G401 (cell line): ENCODE results near the gene S100A3. TPM values are rescaled to one million over a fixed set of nuclear protein-coding genes. Genes with fewer than 3 reads are reported as not detected.
"Not testable (repeated sequence)": the region's sequence is repeated elsewhere in the genome, so short reads cannot be mapped to it uniquely, and the experiment has no call there.

Experiments used
- DNase-seq: peaks from one replicate; pipeline ENCODE4 v3.0.0-alpha.2; 2015; ENCODE audit warnings: low spot score
- in situ Hi-C: cut with HindIII; loops from 2 replicates; pipeline ENCODE4 v1.10.0; 2016; ENCODE audit warnings: low sequenced_read_pairs, mixed read lengths
- total RNA-seq: library from RNA; depleted of rRNA; stranded (reverse); fragments of >200 nt; shearing (Covaris generic); gene quantifications from 2 replicates; pipeline ENCODE4 v1.2.3, GENCODE V29; 2014

The S100A3 gene
- total RNA-seq, 1 experiment from 2014 or later = 0.37 TPM

DNA sequence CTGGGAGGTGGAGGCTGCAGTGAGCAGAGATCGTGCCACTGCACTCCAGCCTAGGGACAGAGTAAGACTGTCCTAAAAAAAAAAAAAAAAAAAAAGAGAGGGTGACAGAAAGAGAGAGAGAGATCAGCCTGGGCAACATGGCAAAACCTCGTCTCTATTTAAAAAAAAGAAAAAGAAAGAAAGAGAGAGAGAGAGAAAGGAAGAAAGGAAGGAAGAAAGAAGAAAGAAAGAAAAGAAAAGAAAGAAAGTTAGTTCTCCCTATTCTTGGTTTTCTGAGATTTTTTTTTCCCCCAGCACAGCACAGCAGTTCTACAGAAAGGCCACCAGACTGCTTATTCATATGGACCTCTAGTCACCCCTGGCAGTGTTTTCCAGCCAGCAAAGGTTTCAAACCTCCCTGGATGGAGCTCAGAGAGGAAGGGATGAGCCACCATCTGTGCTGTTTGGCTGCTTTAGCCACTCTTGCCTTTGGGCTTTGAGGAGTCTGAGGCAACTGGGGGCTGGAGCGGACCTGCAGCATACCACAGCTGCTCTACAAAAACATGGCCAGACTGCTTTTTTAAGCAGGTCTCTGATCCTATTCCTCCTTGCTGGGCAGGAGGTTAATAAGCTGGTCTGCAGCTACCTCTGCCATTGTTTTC lies 23.9 kb downstream of the S100A3 start:
- peak; percentile 92 for DNase-seq
- in situ Hi-C loops = no loop called here

DNA sequence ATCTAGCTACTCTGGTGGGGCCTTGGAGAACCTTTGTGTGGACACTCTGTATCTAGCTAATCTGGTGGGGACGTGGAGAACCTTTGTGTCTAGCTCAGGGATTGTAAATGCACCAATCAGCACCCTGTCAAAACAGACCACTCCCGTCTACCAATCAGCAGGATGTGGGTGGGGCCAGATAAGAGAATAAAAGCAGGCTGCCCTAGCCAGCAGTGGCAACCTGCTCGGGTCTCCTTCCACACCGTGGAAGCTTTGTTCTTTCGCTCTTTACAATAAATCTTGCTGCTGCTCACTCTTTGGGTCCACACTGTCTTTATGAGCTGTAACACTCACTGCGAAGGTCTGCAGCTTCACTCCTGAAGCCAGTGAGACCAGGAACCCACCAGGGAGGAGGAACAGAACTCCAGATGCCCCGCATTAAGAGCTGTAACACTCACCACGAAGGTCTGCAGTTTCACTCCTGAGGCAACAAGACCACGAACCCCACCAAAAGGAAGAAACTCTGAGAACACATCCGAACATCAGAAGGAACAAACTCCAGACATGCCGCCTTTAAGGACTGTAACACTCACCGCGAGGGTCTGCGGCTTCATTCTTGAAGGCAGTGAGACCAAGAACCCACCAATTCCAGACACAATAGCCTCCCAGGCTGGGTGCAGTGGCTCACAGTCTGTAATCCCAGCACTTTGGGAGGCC lies 26.6 kb downstream of the S100A3 start:
- in situ Hi-C loops, DNase-seq: not testable (repeated sequence)

GRCh38 chr1:153521808-153522207 lies 27.2 kb downstream of the S100A3 start:
- DNase-seq, in situ Hi-C loops: not testable (repeated sequence)

- no peak for DNase-seq
- in situ Hi-C loops = no loop called here
These were observed 28.1 kb downstream of the S100A3 start for GRCh38 chr1:153520818-153521476.

DNA sequence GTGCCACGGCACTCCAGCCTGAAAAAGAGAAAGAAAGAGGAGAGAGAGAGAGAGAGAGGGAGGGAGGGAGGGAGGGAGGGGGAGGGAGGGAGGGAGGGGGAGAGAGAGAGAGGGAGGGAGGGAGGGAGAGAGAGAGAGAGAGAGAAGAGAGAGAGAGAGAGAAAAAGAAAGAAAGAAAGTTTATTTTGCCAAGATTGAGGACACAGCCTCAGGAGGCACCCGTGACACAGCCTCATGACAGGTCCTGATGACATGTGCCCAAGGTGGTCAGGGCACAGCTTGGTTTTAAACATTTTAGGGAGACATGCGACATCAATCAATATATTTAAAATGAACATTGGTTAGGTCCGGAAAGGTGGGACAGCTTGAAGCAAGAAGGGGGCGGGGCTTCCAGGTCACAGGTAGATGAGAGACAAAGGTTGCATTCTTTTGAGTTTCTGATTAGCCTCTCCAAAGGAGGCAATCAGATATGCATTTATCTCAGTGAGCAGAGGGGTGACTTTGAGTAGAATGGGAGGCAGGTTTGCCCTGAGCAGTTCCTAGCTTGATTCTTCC lies 28.8 kb downstream of the S100A3 start:
- in situ Hi-C loops, DNase-seq: not testable (repeated sequence)

DNA sequence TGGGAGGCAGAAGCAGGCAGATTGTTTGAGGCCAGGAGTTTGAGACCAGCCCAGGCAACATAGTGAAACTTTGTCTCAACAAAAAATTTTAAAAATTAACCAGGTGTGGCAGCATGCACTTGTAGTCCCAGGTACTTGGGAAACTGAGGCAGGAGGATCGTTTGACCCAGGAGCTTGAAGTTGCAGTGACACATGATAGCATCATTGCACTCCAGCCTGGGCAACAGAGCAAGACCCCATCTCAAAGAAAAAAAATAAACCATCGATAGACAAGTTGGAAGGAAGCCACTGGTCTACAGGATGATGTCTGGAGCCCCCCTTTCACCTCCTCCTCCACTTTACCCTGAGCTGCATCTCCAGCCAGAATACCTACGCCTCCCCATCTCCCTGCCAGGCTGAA lies 29.8 kb downstream of the S100A3 start:
- DNase-seq = no peak
- in situ Hi-C loops = no loop called here

DNA sequence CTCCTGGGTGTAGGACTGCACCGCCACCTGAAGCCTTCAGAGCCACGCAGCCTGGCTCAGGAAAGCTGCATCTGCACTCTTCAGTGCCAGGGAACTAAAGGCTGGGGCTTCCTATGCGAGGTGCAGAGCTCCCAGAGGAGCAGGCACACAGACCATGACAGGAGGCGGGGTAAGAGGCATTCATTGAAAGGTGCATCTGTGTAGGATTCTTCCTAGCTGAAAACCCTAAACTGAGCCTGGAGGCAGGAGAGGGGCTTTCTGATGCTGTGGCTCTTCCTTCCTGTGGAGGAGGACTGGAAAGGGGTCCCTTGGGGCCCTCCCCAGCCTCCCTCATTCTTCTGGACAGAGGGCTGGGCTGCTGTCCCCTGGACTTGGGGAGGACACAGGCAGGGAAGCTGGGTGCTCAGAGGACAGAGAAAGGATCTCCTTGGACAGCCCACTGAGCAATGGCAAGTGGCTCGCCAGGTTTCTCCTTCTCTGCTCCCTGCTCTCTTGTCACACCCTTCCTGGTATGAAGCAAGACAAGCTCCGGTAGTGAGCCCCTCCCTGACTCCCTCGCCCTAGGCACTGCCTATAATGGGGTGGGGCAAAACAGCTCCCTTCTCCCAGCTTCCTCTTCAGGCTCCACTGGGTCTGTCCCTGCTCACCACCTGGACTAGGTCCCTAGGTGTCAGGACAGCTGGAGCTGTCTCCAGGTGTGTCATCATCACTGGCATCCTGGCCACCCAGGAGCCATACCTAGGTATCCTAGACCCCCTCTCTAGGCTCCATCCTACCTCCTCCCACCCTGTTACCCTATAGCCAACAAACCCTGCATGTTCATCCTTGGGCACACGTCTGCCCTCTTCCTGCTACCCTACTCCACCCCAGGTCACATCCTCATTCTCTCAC lies 33.3 kb downstream of the S100A3 start:
- no peak for DNase-seq

GRCh38 chr1:153513666-153514065 lies 35.4 kb downstream of the S100A3 start:
- in situ Hi-C loops = no loop called here
- DNase-seq = no peak

More for the DNA sequence above, 33.3 kb downstream of the S100A3 start:
- in situ Hi-C loops = no loop called here

- DNase-seq = no peak
- in situ Hi-C loops = no loop called here
These were observed 36.0 kb downstream of the S100A3 start for GRCh38 chr1:153513023-153513422.

- DNase-seq = peak; percentile 82
- in situ Hi-C loops = no loop called here
These were observed 38.1 kb downstream of the S100A3 start for GRCh38 chr1:153510984-153511410.

DNA sequence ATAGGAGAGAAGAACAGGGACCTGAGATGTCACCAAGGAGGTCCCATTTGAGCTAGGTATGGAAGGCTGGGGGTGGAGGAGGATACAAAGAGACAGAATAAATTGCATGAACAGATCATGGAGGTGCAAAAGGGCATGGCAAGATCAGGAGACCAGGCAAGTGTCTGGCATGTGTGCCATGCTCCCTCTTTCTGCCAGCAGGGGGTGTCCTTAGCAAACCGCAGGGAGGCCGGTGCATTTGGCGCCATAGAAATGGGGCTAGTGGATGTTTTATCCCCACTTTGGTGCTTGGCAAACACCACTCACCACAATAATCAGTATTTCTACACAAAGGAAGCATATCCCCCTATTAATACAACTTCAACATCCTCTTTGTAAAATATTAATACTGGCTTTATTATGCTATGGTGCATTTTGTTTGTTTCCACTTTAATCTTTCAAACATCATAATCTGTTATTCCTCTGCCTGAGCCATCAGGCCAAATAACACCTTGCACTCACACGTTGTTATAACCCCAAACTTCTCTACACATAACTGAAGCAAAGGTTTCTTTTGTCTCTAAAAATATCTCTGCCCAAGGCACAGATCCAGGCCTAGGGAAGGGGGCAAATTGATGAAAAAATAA lies 39.2 kb downstream of the S100A3 start:
- DNase-seq = no peak
- in situ Hi-C loops = no loop called here

DNA sequence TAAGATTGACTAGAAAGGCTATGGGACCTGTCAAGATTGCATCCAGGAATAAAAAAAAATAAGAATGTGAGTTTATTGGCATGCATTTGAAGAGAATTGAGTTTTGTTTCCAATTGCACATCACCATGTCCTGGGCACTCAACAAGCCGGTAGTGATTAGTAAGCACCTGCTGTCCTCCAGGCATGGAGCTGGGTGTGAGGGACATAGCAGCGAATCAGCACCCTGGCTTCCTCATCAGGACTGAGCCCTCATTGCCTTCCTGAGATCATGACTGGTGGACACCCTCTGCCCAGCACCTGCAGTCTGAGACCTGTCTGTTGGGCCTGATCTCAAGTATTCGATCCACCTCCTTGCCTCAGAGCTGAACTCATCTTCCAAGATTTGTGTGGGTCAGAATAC lies 40.0 kb downstream of the S100A3 start:
- in situ Hi-C loops = no loop called here

GRCh38 chr1:153507926-153508583 lies 41.0 kb downstream of the S100A3 start:
- in situ Hi-C loops = no loop called here
- DNase-seq = no peak

More for the DNA sequence above, 40.0 kb downstream of the S100A3 start:
- DNase-seq = no peak

DNA sequence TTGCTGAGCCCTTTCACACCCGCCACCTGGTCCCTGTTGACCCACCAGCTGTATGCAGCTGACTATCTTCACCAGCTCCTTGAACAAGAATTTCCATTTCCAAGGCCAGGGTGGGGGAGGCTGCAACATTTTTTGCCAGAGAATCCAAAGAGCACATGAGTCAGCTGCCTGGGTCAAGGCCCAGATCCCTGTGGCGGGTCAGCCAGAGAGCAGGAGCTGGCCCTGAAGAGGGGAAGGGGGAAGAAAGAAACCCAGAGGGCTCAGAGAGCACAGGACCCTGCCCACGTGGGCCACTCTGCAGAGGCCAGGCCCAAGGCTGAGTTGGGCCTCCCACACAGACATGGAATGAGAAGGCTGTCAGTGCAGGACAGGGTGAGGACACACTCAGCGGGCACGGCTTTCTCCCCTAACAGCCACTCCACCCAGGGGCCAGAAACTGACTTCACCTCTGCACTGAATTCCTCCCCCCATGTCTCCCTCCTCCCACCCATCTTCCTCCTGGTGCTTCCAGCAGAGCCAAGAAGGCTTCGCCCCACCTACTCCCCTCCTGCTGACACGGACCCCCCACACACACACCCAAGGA lies 42.1 kb downstream of the S100A3 start:
- in situ Hi-C loops = no loop called here
- DNase-seq = no peak

DNA sequence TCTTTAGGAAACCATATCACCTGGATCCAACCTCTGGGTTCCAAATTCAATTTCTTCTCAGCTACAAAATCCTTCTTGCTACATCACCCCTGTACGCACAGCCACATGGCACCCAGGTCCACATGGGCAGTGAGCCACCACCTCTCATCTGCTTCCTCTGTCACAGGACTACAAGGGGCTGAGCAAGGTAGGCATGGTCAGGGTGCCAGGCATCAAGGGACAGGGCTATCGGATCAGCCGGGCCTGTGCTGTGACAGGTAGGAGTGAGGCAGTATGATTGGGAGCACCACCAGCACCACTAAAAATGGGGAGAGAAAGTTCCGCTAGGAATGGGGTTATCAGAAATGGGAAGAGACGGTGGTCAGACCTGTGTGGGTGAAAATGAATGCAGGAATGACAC lies 42.7 kb downstream of the S100A3 start:
- no peak for DNase-seq
- in situ Hi-C loops = no loop called here

GRCh38 chr1:153505576-153505975 lies 43.5 kb downstream of the S100A3 start:
- no peak for DNase-seq
- in situ Hi-C loops = no loop called here

GRCh38 chr1:153503766-153504165 lies 45.3 kb downstream of the S100A3 start:
- DNase-seq = no peak
- in situ Hi-C loops = no loop called here

- DNase-seq = no peak
- in situ Hi-C loops = no loop called here
These were observed 50.3 kb downstream of the S100A3 start for GRCh38 chr1:153498746-153499145.
